HG03520 (cell line): Measurements from ENCODE around the gene SCFD2.
A peak's percentile ranks its signal among the peaks of the same experiment; 100 is the strongest.
"Not testable (repeated sequence)": the region's sequence is repeated elsewhere in the genome, so short reads cannot be mapped to it uniquely, and the experiment has no call there.

ENCODE experiments used
- ATAC-seq: cut with Tn5 transposase; IDR thresholded peaks from one replicate; pipeline ENCODE4 v1.9.1; 2021; ENCODE audit warnings: mild to moderate bottlenecking, moderate library complexity; ENCODE audit not compliant: unreplicated experiment

SCFD2 gene

GRCh38 chr4:53267026-53267425 is 98.8 kb downstream of the SCFD2 start:
- ATAC-seq: no peak

GRCh38 chr4:53255986-53256385 is 109.9 kb downstream of the SCFD2 start:
- ATAC-seq: not testable (repeated sequence)

GRCh38 chr4:53240573-53240972 is 125.3 kb downstream of the SCFD2 start:
- ATAC-seq: no peak

DNA sequence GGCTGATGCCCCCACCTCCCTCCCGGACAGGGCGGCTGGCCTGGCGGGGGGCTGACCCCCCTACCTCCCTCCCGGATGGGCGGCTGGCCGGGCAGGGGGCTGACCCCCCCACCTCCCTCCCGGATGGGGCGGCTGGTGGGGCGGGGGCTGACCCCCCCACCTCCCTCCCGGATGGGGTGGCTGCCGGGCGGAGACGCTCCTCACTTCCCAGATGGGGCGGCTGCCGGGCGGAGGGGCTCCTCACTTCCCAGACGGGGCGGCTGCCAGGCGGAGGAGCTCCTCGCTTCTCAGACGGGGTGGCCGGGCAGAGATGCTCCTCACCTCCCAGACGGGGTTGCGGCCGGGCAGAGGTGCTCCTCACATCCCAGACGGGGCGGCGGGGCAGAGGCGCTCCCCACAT is 127.5 kb downstream of the SCFD2 start:
- ATAC-seq: not testable (repeated sequence)

DNA sequence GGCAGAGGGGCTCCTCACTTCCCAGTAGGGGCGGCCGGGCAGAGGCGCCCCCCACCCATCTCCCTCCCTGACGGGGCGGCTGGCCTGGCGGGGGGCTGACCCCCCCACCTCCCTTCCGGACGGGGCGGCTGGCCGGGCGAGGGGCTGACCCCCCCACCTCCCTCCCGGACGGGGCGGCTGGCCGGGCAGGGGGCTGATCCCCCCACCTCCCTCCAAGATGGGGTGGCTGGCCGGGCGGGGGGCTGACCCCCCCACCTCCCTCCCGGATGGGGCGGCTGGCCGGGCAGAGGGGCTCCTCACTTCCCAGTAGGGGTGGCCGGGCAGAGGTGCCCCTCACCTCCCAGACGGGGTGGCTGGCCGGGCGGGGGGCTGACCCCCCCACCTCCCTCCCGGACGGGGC is 128.1 kb downstream of the SCFD2 start:
- ATAC-seq: not testable (repeated sequence)

DNA sequence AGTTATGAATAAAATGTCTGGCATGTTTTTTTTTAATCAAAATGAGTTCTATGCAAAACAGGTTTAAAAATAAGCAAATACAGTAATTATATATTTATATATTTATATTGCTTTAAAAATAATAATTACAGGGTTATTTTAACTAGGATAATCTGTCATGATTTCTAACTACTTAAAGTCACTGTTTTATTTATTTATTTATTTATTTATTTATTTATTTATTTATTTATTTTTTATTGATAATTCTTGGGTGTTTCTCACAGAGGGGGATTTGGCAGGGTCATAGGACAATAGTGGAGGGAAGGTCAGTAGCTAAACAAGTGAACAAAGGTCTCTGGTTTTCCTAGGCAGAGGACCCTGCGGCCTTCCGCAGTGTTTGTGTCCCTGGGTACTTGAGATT is 129.2 kb downstream of the SCFD2 start:
- not testable (repeated sequence) for ATAC-seq

DNA sequence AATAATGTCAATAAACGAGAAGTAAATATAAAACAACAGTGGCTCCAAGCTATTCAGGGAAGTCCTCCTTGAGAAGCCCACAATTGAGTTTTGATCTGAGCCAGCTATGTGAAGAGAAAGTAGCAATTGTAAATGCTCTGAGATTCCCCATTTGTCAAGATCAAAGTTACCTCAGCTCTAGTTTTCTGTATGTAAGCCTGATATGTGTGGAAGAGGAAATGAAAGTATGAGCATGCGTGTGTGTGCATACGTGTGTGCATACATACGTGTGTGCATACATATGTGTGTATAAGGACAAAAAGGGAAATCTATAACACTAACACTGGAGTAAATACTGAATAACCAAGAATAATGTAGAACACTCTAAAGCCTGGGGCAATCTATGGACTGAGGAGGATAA is 130.3 kb downstream of the SCFD2 start:
- peak; percentile 64 for ATAC-seq

DNA sequence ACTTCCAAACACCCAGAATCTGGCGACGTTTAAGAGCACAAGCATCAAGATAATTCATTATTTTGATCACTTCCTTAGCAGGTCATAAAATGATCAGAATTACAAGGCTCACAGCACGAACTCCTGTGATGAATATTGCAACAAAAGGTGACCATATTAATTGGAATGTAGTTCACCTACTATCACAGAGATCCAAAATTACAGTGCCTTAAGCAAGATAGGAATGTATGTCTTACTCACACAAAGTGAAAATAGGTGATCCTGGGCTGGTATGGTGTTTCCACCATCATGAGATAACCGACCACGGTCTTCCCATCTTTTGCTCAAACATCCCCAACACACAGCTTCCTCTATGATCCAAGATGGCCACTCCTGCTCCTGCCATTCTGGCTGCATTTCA is 131.2 kb downstream of the SCFD2 start:
- ATAC-seq: no peak

DNA sequence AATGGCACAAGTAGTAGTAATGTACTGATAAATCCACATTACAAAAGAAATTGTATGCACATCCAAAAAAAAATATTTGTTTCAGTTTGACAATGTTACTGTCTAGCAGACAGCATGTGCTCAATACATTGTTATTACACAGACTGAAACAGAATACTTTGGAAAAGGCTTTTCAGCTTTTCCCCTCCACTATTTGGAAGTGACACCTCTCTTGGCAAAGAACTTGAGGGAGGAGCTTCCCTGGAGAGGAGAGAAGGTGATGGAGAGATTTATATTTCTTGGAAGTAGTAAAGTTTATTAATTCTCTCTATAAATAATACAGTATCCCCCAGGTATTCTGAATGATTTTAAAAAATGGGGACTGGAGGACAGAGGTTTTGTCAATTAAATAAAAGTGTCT is 131.8 kb downstream of the SCFD2 start:
- ATAC-seq: no peak

DNA sequence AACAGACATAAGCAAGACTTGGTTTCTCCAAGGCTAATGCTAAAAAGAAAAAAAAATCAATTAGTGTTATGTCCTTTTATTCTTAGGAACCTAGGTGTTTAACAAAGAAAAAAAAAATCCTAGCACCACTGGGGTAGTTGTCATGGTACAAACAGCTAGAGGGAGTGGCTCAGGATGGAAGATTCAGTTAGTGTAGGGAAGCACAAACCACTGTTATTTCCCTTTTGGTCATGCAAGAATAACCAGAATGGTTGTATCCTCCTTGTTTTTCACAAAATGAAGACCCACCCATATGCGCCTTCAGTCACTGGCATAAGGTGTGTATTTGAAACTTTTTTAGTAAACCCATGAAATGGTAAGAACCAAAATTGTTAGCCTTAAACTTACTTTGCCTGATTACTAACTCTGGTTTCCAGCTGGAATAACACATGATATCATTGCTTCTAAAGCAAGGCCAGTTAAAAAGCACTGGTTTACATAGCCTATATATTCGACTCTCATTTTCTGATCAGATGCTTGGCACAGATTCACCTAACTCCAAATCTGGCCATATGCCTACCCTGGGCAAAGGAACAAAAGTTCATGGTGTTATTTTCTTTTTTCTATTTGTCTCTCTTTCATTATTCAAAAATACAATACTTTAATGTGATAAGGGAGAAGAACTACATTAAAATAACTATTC is 132.6 kb downstream of the SCFD2 start:
- no peak for ATAC-seq

GRCh38 chr4:53232371-53232770 is 133.5 kb downstream of the SCFD2 start:
- ATAC-seq: no peak

- no peak for ATAC-seq
Observed at GRCh38 chr4:53228036-53228435, 137.8 kb downstream of the SCFD2 start.

- ATAC-seq: no peak
Observed at GRCh38 chr4:53227451-53227850, 138.4 kb downstream of the SCFD2 start.

DNA sequence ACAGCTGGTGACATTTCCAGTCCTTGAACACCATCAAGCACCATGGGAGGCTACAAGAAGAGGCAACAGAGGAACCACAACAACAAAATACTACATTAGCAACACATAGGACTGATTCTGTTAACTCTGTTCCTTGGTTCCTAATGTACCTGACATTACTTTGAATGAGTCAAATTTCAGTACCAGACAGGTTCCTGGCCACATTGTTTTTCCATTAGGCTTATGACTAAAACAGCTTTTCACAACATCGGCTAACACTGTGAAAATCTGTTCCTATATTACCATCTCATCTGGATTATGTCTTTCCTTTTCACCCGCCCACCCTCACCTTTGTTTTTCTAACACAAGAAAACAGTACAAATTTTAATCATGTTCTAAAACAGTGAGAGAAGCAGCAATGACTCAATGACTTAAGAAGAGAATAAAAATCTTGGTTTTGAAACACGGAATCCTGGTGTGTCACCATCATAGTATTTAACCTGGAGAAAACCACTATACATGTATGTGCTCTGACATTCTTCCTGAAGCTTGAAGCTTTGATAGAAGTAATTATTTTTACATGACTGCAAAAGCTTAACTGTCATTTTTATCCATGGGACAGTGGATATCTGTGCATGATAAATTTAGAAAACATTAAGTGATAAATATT is 143.9 kb downstream of the SCFD2 start:
- no peak for ATAC-seq

- not testable (repeated sequence) for ATAC-seq
Observed at GRCh38 chr4:53219148-53219547, 146.7 kb downstream of the SCFD2 start.

- no peak for ATAC-seq
Observed at GRCh38 chr4:53208753-53209152, 157.1 kb downstream of the SCFD2 start.

DNA sequence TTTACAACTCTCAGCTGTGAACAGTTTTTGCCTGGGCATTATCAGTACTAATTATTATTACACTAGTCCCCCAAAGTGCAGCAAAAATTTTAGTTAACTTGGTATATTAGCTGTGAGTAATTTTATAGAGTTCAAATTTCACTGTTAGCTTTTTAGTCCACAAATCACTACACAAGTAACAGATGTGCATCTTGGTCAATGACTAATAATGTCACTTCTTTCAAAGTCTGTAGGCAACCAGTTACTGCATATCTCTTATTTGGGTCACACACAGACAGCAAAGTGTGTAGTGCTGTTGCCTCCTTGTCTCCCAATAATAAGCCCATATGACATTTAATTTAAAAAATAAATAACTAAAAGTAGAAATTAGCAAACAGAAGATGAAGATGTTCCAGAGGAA is 159.9 kb downstream of the SCFD2 start:
- ATAC-seq: no peak

- no peak for ATAC-seq
Observed at GRCh38 chr4:53199356-53199755, 166.5 kb downstream of the SCFD2 start.

DNA sequence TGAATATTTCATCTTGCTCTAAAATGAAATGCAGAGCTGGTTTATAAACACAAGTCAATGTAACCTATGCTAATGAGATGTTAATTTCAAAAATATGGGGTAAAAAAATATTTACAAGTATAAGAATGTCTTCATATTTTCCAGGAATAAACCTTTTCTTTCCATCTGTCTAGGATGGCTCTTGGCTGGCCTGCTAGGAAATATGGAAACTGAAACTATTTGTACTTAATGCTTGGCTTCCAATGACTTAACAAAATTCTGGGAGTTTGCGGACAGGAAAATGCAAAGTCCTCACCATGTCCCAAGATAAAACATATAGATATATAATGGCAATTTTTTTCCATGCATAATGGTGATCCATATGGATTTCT is 168.1 kb downstream of the SCFD2 start:
- ATAC-seq: no peak

DNA sequence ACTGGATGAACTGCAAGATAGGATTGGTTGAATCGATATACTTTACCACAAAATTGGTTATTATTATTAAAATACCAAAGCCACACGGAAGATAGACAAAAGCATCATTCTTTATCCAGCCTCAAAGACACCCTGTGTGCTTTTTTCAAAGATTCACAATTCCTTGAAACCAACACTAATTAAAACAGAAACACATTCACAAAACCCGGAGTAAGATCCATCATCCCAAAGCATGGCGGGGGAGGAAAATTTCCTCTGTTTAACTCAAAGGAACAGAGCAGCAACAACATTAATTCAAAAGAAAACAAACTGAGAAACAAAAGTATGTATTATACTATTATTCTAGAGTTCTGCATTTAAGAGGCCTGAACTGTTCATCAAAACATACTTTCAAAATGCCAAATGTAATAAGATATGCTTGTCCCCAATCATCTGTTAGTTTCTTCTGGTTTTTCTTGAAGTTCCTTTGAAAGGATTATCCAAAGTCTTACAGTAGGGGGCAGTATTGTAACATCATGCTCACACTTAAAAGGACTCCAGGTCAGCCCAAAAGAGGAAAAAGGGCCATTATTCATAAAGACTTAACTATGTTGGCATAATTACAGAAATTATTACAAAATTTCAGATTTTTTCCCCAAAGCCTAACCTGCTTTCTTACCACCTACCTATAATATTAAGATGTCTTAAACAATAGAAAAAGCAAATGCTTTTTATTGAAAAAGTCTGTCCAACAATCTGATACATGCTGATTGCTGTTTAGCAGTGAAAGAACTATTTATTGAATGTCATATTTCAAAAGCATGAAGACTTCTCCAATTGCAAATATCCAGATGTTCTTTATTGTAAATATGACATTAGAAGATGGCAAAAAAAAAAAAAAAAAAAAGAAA is 168.7 kb downstream of the SCFD2 start:
- no peak for ATAC-seq

DNA sequence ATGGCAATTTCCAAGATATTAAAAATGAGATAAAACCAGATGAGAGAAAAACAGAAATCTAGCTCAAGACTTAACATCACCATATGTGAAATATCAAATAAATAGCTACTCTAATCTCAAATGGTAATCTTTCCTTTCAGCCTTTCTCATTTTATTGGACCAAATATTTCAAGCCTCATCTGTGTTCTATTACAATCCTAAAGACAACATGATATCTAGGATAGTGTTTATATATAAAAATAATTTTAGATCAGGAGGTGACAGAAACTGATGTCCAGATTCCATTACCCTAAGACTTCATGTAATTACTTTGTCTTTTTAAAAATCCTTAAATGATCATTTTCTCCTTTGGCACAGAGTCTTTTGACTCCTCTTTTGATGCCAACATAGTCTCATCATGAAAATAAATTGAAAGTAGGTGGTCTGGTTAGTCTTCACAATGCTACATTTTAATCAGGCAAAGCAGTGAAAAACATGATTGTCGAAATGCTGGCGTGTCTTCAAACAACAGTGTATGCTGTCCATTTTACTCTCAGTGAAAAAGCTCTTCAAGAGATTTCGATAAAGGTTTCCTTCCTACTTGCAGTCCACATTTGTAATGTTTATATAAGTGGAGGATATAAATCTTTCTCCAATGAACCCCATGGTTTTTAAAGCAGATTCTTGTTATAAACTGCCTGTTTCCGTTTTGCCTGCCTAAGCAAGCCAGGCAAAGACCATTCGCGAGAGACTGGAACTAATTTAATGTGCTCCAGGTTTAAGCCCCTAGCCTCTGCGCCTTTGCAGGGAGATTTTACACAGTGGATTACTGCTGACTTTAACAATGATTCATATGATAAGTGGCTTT is 169.8 kb downstream of the SCFD2 start:
- no peak for ATAC-seq
